Measurements from ENCODE around the gene ADSS1. TPM values are rescaled to one million over a fixed set of nuclear protein-coding genes. Genes with fewer than 3 reads are reported as not detected.

Gene ADSS1
- total RNA-seq, 3 donors from 2014 or later, result 6.9 to 13.0 (median 7.3) TPM

DNA sequence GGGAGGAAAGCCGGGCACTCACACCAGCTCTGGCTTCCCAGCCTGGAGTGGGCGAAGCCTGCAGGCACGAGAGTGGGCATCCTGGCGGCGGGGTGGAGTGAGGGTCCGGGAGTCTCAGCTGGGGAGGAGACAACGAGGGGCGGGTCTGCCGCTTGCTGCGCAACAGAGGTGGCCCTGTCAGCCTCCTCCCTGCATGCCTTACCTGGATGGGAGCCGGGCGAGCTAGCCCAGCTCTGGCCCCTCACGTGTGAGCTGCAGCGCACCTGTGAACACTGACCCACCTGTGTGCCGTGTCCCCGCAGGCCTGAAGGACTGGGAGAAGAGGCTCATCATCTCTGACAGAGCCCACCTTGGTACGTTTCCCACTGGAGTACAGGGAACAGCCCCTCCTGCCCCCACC, 15.0 kb downstream of the ADSS1 start:
- Histone ChIP-seq H3K36me3 (no peaks in the 10 kb centered on the region), H3K4me1 (no peaks in the 10 kb centered on the region), H3K4me3 (no peak overlapping the region), H3K9me3 (no peaks in the 10 kb centered on the region), H3K27ac (no peak overlapping the region), H3K27me3 (no peaks in the 10 kb centered on the region)
- no peak for DNase-seq (ENCODE audit: low spot score in 2 of 2)
- TF ChIP-seq POLR2AphosphoS5 (IDR thresholded peaks at IDR 0.05), result no peak
- TF ChIP-seq, protein P1, sequence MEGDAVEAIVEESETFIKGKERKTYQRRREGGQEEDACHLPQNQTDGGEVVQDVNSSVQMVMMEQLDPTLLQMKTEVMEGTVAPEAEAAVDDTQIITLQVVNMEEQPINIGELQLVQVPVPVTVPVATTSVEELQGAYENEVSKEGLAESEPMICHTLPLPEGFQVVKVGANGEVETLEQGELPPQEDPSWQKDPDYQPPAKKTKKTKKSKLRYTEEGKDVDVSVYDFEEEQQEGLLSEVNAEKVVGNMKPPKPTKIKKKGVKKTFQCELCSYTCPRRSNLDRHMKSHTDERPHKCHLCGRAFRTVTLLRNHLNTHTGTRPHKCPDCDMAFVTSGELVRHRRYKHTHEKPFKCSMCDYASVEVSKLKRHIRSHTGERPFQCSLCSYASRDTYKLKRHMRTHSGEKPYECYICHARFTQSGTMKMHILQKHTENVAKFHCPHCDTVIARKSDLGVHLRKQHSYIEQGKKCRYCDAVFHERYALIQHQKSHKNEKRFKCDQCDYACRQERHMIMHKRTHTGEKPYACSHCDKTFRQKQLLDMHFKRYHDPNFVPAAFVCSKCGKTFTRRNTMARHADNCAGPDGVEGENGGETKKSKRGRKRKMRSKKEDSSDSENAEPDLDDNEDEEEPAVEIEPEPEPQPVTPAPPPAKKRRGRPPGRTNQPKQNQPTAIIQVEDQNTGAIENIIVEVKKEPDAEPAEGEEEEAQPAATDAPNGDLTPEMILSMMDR (IDR thresholded peaks at IDR 0.05), result no peak
- no peak for TF ChIP-seq POLR2A (IDR thresholded peaks at IDR 0.05)
- intact Hi-C loops (cut with DNase I; ENCODE audit: low total_unique reads), result no loop called here

DNA sequence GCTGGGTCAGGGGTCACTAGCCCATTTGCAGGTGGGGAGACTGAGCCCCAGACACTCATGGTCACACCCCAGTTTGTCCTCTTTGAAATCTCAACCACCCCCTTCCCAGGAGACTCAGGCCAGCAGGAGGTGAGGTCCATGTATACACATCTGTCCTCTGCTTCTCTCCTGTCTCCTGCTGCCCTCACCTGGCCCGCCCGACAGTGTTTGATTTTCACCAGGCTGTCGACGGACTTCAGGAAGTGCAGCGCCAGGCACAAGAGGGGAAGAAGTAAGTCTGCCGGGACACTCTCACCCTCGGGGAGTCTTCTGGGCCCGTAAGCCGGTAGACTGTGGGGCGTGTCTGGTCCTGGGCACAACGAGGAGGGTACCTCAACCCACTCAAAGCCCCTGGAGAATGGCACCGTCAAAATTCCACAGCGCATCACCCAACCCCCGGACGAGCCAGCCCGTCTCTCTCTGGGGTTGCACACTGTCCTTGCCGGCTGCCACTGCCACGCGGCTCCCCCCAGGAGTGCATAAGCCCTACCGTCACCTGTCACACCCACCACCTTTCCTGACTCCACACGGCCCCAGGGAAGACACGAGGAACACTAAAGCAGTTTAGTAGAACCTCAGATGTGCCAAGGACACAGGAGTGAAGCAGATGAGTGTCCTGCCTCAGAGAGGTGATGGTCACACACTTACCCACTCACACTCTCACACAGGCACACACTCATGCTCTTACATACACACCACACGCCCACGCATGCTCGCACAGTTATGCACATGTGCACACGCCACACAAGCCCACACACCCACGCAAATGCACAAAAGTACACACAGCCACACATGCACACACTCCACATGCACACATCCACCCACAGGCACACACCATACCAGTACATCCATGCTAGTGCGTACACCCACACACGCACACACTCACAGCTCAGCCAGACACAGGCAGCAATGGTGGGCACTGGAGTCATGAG, 15.8 kb downstream of the ADSS1 start:
- DNase-seq (ENCODE audit: low spot score in 2 of 2), result no peak
- H3K4me1 ChIP-seq, result no peaks in the 10 kb centered on the region
- H3K27ac ChIP-seq, result no peak overlapping the region
- no peak for TF ChIP-seq POLR2AphosphoS5 (IDR thresholded peaks at IDR 0.05)
- TF ChIP-seq POLR2A (IDR thresholded peaks at IDR 0.05), result no peak
- TF ChIP-seq, protein P1 (IDR thresholded peaks at IDR 0.05), result no peak
- H3K27me3 ChIP-seq, result no peaks in the 10 kb centered on the region
- no peak overlapping the region for H3K4me3 ChIP-seq
- no peaks in the 10 kb centered on the region for H3K9me3 ChIP-seq
- intact Hi-C loops (cut with DNase I; ENCODE audit: low total_unique reads), result loop anchor here (2.0 kb wide), 1 partner anchor 53 kb away; no protein-coding TSS in a partner anchor
- no peaks in the 10 kb centered on the region for H3K36me3 ChIP-seq

DNA sequence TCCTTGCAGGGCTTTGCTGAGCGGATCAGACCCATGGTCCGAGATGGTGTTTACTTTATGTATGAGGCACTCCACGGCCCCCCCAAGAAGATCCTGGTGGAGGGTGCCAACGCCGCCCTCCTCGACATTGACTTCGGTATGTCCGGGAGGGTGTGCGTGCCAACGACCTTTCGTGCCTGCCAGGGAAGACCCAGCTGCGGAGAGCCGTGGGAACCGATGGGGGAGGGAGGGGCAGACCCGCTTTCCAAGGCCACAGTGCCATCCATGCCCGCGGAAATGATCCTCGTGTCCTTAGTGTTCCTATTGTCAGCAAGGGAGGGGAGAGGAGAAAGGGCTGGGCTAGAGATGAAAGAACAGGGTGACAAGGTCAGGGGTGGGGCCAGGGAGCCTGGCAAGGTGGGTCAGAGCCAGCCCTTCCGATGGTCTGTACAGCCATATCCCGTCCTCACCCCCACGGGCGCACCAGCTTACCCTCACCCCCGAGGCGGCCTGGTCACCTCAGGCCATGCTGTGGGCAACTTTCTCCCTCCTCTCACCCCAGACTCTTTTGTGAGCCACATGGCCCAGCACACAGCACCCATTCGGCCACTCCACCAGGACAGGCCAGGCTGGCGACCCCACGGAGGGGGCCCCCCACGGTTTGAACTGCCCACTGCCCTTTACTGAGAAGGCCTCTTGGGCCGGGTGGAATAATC, 17.2 kb downstream of the ADSS1 start:
- DNase-seq (ENCODE audit: low spot score in 2 of 2), result no peak
- H3K4me3 ChIP-seq, result no peak overlapping the region
- no peaks in the 10 kb centered on the region for H3K4me1 ChIP-seq
- H3K27me3 ChIP-seq, result no peaks in the 10 kb centered on the region
- TF ChIP-seq POLR2A (IDR thresholded peaks at IDR 0.05) (no peak), POLR2AphosphoS5 (IDR thresholded peaks at IDR 0.05) (no peak)
- TF ChIP-seq, protein P1 (IDR thresholded peaks at IDR 0.05), result no peak
- intact Hi-C loops (cut with DNase I; ENCODE audit: low total_unique reads), result loop anchor here (2.0 kb wide), 1 partner anchor 54 kb away; no protein-coding TSS in a partner anchor
- no peak overlapping the region for H3K27ac ChIP-seq
- no peaks in the 10 kb centered on the region for H3K9me3 ChIP-seq
- no peaks in the 10 kb centered on the region for H3K36me3 ChIP-seq

DNA sequence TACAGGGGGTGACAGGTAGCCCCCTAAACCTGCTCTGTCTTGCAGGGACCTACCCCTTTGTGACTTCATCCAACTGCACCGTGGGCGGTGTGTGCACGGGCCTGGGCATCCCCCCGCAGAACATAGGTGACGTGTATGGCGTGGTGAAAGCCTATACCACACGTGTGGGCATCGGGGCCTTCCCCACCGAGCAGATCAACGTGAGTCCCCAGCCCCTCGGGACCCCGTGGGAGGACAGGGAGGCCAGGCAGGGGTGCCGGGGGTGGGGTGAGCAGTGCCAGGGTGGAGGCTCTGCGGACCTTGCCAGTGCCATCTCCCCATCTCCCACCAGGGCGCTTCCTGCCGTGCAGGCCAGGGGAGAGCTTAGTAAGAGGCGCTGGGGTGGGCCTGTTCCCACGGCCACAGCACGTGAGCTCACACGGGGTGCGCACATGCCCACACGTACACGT, 17.8 kb downstream of the ADSS1 start:
- Histone ChIP-seq H3K9me3 (no peaks in the 10 kb centered on the region), H3K4me1 (no peaks in the 10 kb centered on the region), H3K4me3 (no peak overlapping the region), H3K36me3 (no peaks in the 10 kb centered on the region), H3K27me3 (no peaks in the 10 kb centered on the region), H3K27ac (no peak overlapping the region)
- no peak for TF ChIP-seq POLR2AphosphoS5 (IDR thresholded peaks at IDR 0.05)
- TF ChIP-seq, protein P1 (IDR thresholded peaks at IDR 0.05), result no peak
- TF ChIP-seq POLR2A (IDR thresholded peaks at IDR 0.05), result no peak
- intact Hi-C loops (cut with DNase I; ENCODE audit: low total_unique reads), result loop anchor here (2.0 kb wide), 1 partner anchor 55 kb away; no protein-coding TSS in a partner anchor
- no peak for DNase-seq (ENCODE audit: low spot score in 2 of 2)
